ENCODE measurements around the gene XPO1.

- TF ChIP-seq TAF1 (IDR thresholded peaks at IDR 0.05; ENCODE audit: low read depth) (no peak), MAX (IDR thresholded peaks at IDR 0.05) (no peak), EGR1 (IDR thresholded peaks at IDR 0.05) (no peak), EP300 (IDR thresholded peaks at IDR 0.05; ENCODE audit: borderline replicate concordance) (no peak), RAD21 (IDR thresholded peaks at IDR 0.05; ENCODE audit: low read depth) (no peak), CEBPB (IDR thresholded peaks at IDR 0.05) (no peak), YY1 (IDR thresholded peaks at IDR 0.05; ENCODE audit: low read depth) (no peak), CREB1 (IDR thresholded peaks at IDR 0.05; ENCODE audit: low read depth) (no peak), NFIC (IDR thresholded peaks at IDR 0.05) (no peak)
- TF ChIP-seq, protein P1, sequence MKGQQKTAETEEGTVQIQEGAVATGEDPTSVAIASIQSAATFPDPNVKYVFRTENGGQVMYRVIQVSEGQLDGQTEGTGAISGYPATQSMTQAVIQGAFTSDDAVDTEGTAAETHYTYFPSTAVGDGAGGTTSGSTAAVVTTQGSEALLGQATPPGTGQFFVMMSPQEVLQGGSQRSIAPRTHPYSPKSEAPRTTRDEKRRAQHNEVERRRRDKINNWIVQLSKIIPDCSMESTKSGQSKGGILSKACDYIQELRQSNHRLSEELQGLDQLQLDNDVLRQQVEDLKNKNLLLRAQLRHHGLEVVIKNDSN (IDR thresholded peaks at IDR 0.05), result no peak
Measured at GRCh38 chr2:61537950-61538199, 281 bp downstream of the XPO1 start.

All from Ishikawa (cell line).